ENCODE data around the gene NXN. TPM values are rescaled to one million over a fixed set of nuclear protein-coding genes. Genes with fewer than 3 reads are reported as not detected.

The NXN gene
- total RNA-seq, 2 experiments from 2014 or later, result 0.14 to 0.70 TPM

GRCh38 chr17:1011760-1012735 is 32.5 kb upstream of the NXN start:
- no peaks in the 10 kb centered on the region for H3K4me1 Mint-ChIP-seq
- no peaks in the 10 kb centered on the region for H3K27me3 Mint-ChIP-seq
- DNase-seq (no peak), ATAC-seq (no peak)
- H3K27ac Mint-ChIP-seq, result no peak overlapping the region
- H3K4me3 Mint-ChIP-seq, result no peak overlapping the region
- CTCF ChIA-PET, result interaction anchor here (1.3 kb wide), 1 partner anchor 13 kb away, joined by 3 read pairs; no protein-coding TSS in a partner anchor
- peaks cover 1% of the 10 kb centered on the region for H3K36me3 Mint-ChIP-seq
- no peaks in the 10 kb centered on the region for H3K9me3 Mint-ChIP-seq (ENCODE audit: low read depth)

GRCh38 chr17:1011138-1011537 is 31.6 kb upstream of the NXN start:
- H3K4me3 Mint-ChIP-seq, result no peak overlapping the region
- DNase-seq, result no peak
- CTCF ChIA-PET, result interaction anchor here (1.3 kb wide), 1 partner anchor 12 kb away, joined by 3 read pairs; no protein-coding TSS in a partner anchor
- H3K27me3 Mint-ChIP-seq, result no peaks in the 10 kb centered on the region
- no peak overlapping the region for H3K27ac Mint-ChIP-seq
- H3K36me3 Mint-ChIP-seq, result peaks cover 1% of the 10 kb centered on the region
- no peaks in the 10 kb centered on the region for H3K4me1 Mint-ChIP-seq
- ATAC-seq, result no peak
- no peaks in the 10 kb centered on the region for H3K9me3 Mint-ChIP-seq (ENCODE audit: low read depth)

GRCh38 chr17:1010586-1010985 is 31.0 kb upstream of the NXN start:
- Mint-ChIP-seq H3K36me3 (peaks cover 3% of the 10 kb centered on the region), H3K27me3 (no peaks in the 10 kb centered on the region), H3K4me1 (no peaks in the 10 kb centered on the region), H3K4me3 (no peak overlapping the region), H3K27ac (no peak overlapping the region), H3K9me3 (ENCODE audit: low read depth) (no peaks in the 10 kb centered on the region)
- DNase-seq (no peak), ATAC-seq (no peak)
- CTCF ChIA-PET, result interaction anchor here (1.3 kb wide), 1 partner anchor 12 kb away, joined by 3 read pairs; no protein-coding TSS in a partner anchor

GRCh38 chr17:1010086-1010450 is 30.5 kb upstream of the NXN start:
- H3K4me1 Mint-ChIP-seq, result no peaks in the 10 kb centered on the region
- CTCF ChIA-PET, result no interaction called here
- H3K36me3 Mint-ChIP-seq, result peaks cover 3% of the 10 kb centered on the region
- no peaks in the 10 kb centered on the region for H3K27me3 Mint-ChIP-seq
- H3K27ac Mint-ChIP-seq, result no peak overlapping the region
- DNase-seq (no peak), ATAC-seq (no peak)
- no peaks in the 10 kb centered on the region for H3K9me3 Mint-ChIP-seq (ENCODE audit: low read depth)
- H3K4me3 Mint-ChIP-seq, result no peak overlapping the region

- no peak overlapping the region for H3K27ac Mint-ChIP-seq
- no peaks in the 10 kb centered on the region for H3K9me3 Mint-ChIP-seq (ENCODE audit: low read depth)
- H3K4me1 Mint-ChIP-seq, result no peaks in the 10 kb centered on the region
- peaks cover 3% of the 10 kb centered on the region for H3K36me3 Mint-ChIP-seq
- H3K4me3 Mint-ChIP-seq, result no peak overlapping the region
- ATAC-seq (peak; percentile 17), DNase-seq (no peak)
- H3K27me3 Mint-ChIP-seq, result no peaks in the 10 kb centered on the region
- CTCF ChIA-PET, result no interaction called here
These were observed 29.9 kb upstream of the NXN start for GRCh38 chr17:1009229-1010085.

GRCh38 chr17:1008008-1008761 is 28.6 kb upstream of the NXN start:
- Mint-ChIP-seq H3K4me3 (no peak overlapping the region), H3K9me3 (ENCODE audit: low read depth) (no peaks in the 10 kb centered on the region), H3K4me1 (no peaks in the 10 kb centered on the region), H3K36me3 (peaks cover 3% of the 10 kb centered on the region), H3K27me3 (no peaks in the 10 kb centered on the region), H3K27ac (no peak overlapping the region)
- ATAC-seq (no peak), DNase-seq (no peak)
- CTCF ChIA-PET, result interaction anchor here (1.1 kb wide), 1 partner anchor 27 kb away, joined by 3 read pairs; no protein-coding TSS in a partner anchor

- no peak for DNase-seq
- no peak overlapping the region for H3K4me3 Mint-ChIP-seq
- H3K4me1 Mint-ChIP-seq, result no peaks in the 10 kb centered on the region
- no peaks in the 10 kb centered on the region for H3K27me3 Mint-ChIP-seq
- CTCF ChIA-PET, result interaction anchor here (1.1 kb wide), 1 partner anchor 26 kb away, joined by 3 read pairs; no protein-coding TSS in a partner anchor
- H3K27ac Mint-ChIP-seq, result no peak overlapping the region
- H3K9me3 Mint-ChIP-seq (ENCODE audit: low read depth), result no peaks in the 10 kb centered on the region
- peaks cover 3% of the 10 kb centered on the region for H3K36me3 Mint-ChIP-seq
- ATAC-seq, result no peak
These were observed 27.9 kb upstream of the NXN start for GRCh38 chr17:1007310-1008007.

GRCh38 chr17:1006054-1006453 is 26.5 kb upstream of the NXN start:
- no peaks in the 10 kb centered on the region for H3K4me1 Mint-ChIP-seq
- H3K9me3 Mint-ChIP-seq (ENCODE audit: low read depth), result no peaks in the 10 kb centered on the region
- CTCF ChIA-PET, result no interaction called here
- H3K27ac Mint-ChIP-seq, result no peak overlapping the region
- ATAC-seq (no peak), DNase-seq (no peak)
- peaks cover 9% of the 10 kb centered on the region for H3K36me3 Mint-ChIP-seq
- H3K27me3 Mint-ChIP-seq, result no peaks in the 10 kb centered on the region
- H3K4me3 Mint-ChIP-seq, result no peak overlapping the region

GRCh38 chr17:1005361-1005946 is 25.9 kb upstream of the NXN start:
- Mint-ChIP-seq H3K27me3 (no peaks in the 10 kb centered on the region), H3K27ac (no peak overlapping the region), H3K4me1 (no peaks in the 10 kb centered on the region), H3K4me3 (no peak overlapping the region), H3K9me3 (ENCODE audit: low read depth) (no peaks in the 10 kb centered on the region), H3K36me3 (peaks cover 10% of the 10 kb centered on the region)
- ATAC-seq, result no peak
- CTCF ChIA-PET, result no interaction called here
- no peak for DNase-seq

GRCh38 chr17:1004769-1005295 is 25.3 kb upstream of the NXN start:
- no peak for ATAC-seq

GRCh38 chr17:1003972-1004768 is 24.6 kb upstream of the NXN start:
- no peak overlapping the region for H3K27ac Mint-ChIP-seq
- H3K9me3 Mint-ChIP-seq (ENCODE audit: low read depth), result no peaks in the 10 kb centered on the region
- CTCF ChIA-PET, result interaction anchor here (0.6 to 1.1 kb wide), 2 partner anchors 52 to 54 kb away, joined by 3 to 5 read pairs; no protein-coding TSS in a partner anchor
- ATAC-seq, result no peak
- no peaks in the 10 kb centered on the region for H3K27me3 Mint-ChIP-seq
- no peak for DNase-seq
- peaks cover 5% of the 10 kb centered on the region for H3K4me1 Mint-ChIP-seq
- peaks cover 18% of the 10 kb centered on the region for H3K36me3 Mint-ChIP-seq
- H3K4me3 Mint-ChIP-seq, result no peak overlapping the region

More at GRCh38 chr17:1004769-1005295, 25.3 kb upstream of the NXN start:
- H3K27ac Mint-ChIP-seq, result no peak overlapping the region
- H3K4me1 Mint-ChIP-seq, result no peaks in the 10 kb centered on the region
- CTCF ChIA-PET, result interaction anchor here (0.6 to 1.1 kb wide), 2 partner anchors 51 to 53 kb away, joined by 3 to 5 read pairs; no protein-coding TSS in a partner anchor
- H3K4me3 Mint-ChIP-seq, result no peak overlapping the region
- no peak for DNase-seq
- H3K36me3 Mint-ChIP-seq, result peaks cover 13% of the 10 kb centered on the region
- H3K27me3 Mint-ChIP-seq, result no peaks in the 10 kb centered on the region
- H3K9me3 Mint-ChIP-seq (ENCODE audit: low read depth), result no peaks in the 10 kb centered on the region
